Measurements from ENCODE around the gene DPEP1. TPM values are rescaled to one million over a fixed set of nuclear protein-coding genes. Genes with fewer than 3 reads are reported as not detected.
"Not testable (repeated sequence)": the region's sequence is repeated elsewhere in the genome, so short reads cannot be mapped to it uniquely, and the experiment has no call there.

The DPEP1 gene
- polyA plus RNA-seq (2014; cell fraction: cytosol; rRNA removed) = 0.59 and 1.1 TPM in 2 replicates
- 6.4 and 6.8 TPM in 2 replicates for polyA plus RNA-seq (2014; cell fraction: nucleus; rRNA removed)

DNA sequence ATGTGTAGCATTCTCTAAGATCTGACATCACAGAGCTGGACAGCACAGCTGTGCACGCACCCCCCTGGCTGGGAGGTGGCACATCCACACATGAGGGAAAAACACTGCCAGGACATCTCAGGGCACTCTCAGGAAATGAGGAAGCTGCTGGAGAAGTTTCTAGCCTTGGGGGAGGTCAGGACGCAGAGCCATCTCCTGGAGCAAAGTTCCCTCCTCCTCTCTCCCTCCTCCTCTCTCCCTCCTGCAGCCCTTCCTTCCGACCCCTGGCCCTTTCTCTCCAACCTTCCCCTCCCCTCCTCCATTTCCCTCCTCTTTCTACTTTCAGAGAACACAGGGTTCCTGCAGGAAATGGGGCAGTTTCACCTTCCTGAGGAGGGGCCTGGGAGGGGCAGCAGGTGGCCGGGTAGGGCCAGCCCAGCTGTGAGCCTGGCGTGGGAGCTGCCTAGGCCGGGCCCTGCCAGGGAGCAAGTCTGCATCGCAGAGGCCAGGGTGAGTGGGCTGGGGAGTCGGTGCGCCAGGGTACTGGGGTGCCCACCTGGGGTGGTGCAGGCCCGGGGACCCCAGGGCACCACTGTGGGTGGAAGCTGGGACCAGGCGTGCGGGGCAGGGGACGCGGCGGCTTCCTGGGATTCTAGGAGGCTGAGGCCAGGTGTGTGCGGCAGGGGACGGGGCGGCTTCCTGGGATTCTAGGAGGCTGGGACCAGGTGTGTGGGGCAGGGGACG lies at the start of gene DPEP1:
Gene DPEP1 (plus strand): TSS at position 412 of the 723 bp plus-strand sequence. CDS start 16,769 bp downstream, outside the sequence.
- DNase-seq (ENCODE audit: low spot score) = no peak

DNA sequence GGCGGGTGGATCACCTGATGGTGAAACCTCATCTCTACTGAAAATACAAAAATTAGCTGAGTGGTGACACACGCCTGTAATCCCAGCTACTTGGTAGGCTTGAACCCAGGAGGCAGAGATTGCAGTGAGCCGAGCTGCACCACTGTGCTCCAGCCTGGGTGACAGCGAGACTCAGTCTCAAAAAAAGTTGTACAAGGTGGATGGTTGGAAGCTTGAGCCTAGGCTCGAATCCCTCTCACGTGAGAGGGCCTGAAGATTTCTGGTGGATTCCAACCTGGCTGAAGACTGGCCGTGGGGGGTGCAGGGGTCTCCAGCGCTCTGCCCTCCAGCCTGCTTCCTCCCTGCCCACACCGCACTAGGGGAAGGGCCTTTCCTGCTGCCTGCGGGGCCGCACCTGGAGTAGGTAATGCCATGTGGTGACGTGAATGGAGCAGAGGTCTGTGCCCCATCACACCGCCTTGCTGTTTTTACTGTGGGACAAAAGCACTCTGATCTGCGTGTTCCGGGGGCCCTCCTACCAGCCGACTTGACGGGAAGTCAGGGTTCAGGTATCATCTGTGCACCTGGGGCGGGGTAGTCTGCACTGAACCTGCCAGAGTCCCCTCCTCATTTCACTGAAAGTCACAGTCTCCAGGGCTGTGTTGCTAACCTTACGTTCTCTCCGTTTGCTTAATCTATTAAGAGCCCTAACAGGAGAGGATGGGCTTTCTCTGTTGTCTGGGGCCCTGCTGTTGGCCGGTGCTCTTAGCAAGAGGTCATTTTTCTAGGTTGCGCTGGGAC lies 48.8 kb upstream of the DPEP1 start:
- DNase-seq (ENCODE audit: low spot score) = peak; percentile 25

- DNase-seq (ENCODE audit: low spot score) = no peak
Measured at GRCh38 chr16:89565256-89565505, 48.3 kb upstream of the DPEP1 start.

DNA sequence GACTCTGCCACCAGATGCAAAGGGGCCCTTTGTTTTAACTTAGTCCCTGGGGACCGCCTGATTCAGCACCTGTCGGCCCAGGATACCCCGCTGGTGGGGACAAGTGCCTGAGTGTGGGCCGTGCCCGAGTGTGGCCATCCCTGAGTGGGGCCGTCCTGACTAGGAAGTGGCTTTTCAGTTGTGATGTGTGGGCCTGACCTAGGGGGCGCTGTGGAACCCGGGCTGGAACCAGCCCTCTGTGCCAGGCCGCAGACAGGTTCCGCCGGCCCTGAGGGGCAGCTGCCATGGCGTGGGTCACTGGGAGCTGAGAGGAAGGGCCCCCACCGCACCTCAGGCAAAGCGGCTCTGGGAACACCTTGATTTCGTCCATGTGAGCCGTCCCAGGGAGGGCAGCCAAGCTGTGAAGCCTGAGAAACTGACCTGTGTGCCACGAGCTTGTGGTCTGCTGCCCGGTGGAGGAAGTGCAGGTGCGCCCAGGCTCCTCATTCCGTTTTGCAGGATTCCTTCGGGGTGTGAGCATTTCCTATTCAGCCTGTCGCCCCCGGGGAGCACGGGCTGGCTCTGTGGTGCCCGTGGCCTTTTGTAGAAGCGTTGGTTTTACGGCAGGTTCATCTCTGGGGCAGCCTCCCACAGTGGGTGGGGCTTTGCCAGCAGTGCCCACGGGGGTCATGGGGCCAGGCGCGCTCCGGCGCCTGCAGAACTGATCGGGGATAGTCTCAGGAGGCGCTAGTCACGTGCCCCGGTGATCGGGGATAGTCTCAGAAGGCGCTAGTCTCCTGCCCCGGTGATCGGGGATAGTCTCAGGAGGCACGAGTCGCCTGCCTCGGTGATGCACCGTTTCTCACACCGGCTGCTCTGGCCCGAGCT lies 47.7 kb upstream of the DPEP1 start:
- DNase-seq (ENCODE audit: low spot score) = peak; percentile 69

- peak; percentile 17 for DNase-seq (ENCODE audit: low spot score)
Measured at GRCh38 chr16:89567656-89568594, 45.5 kb upstream of the DPEP1 start.

- no peak for DNase-seq (ENCODE audit: low spot score)
Measured at GRCh38 chr16:89569506-89570341, 43.7 kb upstream of the DPEP1 start.

GRCh38 chr16:89570342-89570923 lies 43.0 kb upstream of the DPEP1 start:
- no peak for DNase-seq (ENCODE audit: low spot score)

DNA sequence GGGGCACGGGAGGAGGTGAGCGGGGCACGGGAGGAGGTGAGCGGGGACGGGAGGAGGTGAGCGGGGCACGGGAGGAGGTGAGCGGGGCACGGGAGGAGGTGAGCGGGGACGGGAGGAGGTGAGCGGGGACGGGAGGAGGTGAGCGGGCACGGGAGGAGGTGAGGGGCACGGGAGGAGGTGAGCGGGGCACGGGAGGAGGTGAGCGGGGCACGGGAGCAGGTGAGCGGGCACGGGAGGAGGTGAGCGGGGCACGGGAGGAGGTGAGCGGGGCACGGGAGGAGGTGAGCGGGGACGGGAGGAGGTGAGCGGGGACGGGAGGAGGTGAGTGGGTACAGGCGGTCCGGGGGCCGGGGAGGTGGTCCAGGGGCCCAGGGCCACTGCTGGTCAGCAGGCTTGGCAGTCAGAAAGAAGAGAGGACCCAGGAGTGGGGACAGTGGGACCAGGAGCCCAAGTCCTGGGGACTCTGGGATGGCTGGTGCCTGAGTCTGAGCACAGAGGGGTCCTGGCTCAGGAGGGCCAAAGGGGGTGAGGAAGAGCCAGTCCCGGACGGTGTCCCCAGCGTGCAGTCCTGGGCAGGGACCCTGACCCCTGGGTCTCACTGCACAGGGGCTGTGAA lies 42.4 kb upstream of the DPEP1 start:
- DNase-seq (ENCODE audit: low spot score) = not testable (repeated sequence)

GRCh38 chr16:89571636-89572035 lies 41.8 kb upstream of the DPEP1 start:
- no peak for DNase-seq (ENCODE audit: low spot score)

DNA sequence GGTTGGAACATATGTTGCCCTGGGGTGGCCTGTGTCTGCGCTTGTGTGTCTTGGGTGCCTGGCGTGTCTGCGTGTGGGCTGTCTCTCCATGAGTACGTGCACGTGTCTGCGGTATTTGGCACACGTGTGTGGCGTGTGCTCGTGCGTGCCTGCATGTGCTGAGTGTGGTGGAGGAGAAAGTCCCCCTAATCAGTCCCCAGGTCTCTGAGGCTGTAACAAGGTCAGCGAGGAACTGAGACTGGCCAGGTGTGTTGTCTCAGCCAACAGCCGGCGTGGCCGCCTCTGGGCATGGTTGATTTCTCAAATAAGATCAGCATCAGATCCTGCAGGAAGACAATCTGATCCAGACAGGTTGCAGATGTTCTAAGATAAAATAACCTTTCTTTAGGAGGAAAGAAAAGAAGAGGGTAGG lies 41.4 kb upstream of the DPEP1 start:
- DNase-seq (ENCODE audit: low spot score) = peak; percentile 57

- DNase-seq (ENCODE audit: low spot score) = no peak
Measured at GRCh38 chr16:89572485-89573205, 40.8 kb upstream of the DPEP1 start.

GRCh38 chr16:89573826-89574680 lies 39.4 kb upstream of the DPEP1 start:
- no peak for DNase-seq (ENCODE audit: low spot score)

DNA sequence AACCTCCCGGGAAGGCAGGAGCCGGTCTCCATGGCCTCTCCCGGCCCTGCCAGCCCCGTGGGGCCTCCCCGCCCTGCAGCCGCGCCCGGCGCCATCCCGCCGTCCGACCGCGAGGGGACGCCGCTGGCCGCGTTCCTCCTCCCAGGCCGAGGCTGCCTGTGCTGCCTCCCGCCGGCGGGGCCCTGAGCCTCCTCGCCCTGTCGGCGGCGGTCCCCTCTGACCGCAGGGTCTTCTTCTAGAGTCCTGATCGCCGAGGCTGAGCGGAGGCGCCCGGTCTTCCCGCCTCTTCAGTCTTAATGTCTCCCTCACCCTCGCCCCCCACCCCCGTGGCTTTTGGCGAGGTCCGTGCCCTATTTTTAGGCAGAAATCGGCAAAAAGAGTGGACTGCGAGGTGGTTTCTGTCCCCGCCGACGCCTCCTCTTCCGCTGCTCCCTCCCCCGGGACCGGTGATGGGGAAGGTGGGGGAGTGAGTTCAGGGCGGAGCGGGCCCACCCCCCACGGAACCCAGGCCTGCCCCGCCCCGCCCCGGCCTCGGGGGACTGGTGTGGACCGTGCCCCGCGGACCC lies 38.7 kb upstream of the DPEP1 start:
- DNase-seq (ENCODE audit: low spot score) = no peak

GRCh38 chr16:89575247-89576152 lies 37.9 kb upstream of the DPEP1 start, which contains the start of gene CPNE7:
Gene CPNE7 (plus strand): TSS chr16:89575758. CDS start chr16:89575898, 140 bp downstream.
- DNase-seq (ENCODE audit: low spot score) = no peak

- DNase-seq (ENCODE audit: low spot score) = no peak
Measured at GRCh38 chr16:89576153-89577054, 37.0 kb upstream of the DPEP1 start.

Data from SK-N-DZ (cell line).